Melanocyte of skin (primary cell): Measurements from ENCODE around the gene TRIM44. TPM values are rescaled to one million over a fixed set of nuclear protein-coding genes. Genes with fewer than 3 reads are reported as not detected.

ENCODE experiments used
- total RNA-seq, 2 donors: library from RNA; depleted of rRNA; stranded (reverse); fragments of >200 nt; gene quantifications; 2 replicates each; pipeline ENCODE4 v1.2.3, GENCODE V29; 2012

Gene TRIM44, protein sequence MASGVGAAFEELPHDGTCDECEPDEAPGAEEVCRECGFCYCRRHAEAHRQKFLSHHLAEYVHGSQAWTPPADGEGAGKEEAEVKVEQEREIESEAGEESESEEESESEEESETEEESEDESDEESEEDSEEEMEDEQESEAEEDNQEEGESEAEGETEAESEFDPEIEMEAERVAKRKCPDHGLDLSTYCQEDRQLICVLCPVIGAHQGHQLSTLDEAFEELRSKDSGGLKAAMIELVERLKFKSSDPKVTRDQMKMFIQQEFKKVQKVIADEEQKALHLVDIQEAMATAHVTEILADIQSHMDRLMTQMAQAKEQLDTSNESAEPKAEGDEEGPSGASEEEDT
- 10 to 100 TPM; 13.1 to 13.7 TPM for total RNA-seq

DNA sequence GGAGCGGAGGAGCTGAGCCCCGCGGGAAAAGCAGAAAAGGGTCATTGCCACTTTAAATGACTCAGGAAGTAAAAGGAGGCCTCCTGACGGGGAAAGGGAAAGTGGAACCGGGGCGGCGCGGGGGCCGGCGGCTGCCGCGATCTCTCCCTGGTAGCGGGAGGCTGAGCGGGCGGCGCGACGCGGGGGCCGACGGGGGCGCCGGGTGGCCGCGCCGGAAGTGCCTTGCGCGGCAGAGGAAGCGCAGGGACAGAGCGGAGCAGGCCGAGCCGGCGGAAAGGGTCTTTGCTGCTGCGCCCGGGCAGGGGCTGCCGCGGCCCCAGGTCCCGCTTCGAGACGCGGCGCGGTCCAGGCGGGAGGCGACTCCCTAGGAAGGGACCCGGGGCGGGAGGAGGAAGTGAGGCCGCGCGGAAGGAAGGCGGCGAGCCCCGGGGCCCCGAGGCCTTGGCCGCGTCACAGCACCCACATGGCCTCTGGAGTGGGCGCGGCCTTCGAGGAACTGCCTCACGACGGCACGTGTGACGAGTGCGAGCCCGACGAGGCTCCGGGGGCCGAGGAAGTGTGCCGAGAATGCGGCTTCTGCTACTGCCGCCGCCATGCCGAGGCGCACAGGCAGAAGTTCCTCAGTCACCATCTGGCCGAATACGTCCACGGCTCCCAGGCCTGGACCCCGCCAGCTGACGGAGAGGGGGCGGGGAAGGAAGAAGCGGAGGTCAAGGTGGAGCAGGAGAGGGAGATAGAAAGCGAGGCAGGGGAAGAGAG lies at the start of gene TRIM44:
Gene TRIM44 (plus strand): TSS at position 127 of the 759 bp plus-strand sequence. CDS start 337 bp downstream, at position 464.

DNA sequence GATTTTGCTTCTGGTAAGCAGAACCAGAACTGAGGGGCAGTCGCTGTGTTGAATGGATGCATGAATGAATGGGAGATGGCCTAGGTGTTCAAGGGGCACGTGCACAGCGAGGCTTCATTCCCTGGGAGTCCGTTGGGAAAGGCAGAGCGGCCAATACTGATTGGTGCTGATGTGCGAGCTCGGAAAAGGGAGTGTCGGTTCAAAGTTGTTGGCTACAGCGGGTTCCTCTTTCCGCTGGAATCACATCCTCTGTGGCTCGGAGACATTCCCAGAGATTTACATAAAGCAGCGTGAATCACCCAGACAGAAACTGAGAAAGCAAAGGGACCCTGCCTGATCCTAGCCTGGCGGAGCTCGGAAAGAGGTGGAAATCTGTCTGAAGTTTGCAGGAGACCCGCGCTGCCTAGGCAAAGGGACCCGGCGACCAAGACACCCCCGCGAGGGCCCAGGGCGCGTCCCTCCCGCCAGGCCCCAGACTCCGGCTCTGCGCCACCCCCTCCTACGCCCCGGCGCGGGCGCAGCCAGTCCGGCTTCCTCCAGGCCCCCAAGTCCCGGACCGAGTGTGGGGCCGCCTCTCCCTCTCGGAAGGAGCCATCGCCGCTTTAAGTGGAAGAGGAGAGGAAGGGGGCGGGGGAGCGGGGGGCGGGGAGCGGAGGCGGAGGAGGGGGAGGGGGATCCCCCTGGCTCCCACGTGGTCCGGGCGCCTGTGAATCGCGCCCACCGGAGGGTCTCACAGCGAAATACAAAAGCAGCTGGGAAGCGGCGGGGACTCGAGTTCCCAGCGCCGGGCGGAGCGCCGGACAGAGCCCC lies 44.7 kb upstream of the TRIM44 start, which contains the start of gene FJX1:
Gene FJX1 (plus strand): TSS at position 774 of the 810 bp plus-strand sequence. CDS start 177 bp downstream, outside the sequence.

Other genes with a start within 250 kb of the TRIM44 start
- gene SLC1A2, start 243.2 kb upstream of the TRIM44 start, total RNA-seq, result under 1 TPM in 1 of 2 donors, not detected in 1; under 0.01 TPM
- gene PAMR1, start 137.2 kb upstream of the TRIM44 start, total RNA-seq, result 1 to 10 TPM; 1.3 to 1.7 TPM
- gene FJX1, start 44.3 kb upstream of the TRIM44 start, total RNA-seq, result 10 to 100 TPM; 11.4 to 19.3 TPM